Activated CD8-positive, alpha-beta memory T cell treated with anti-CD3 and anti-CD28 coated beads for 36 hours (primary cell): ENCODE results near the gene MZF1. TPM values are rescaled to one million over a fixed set of nuclear protein-coding genes. Genes with fewer than 3 reads are reported as not detected.

Experiments used
- CTCF ChIA-PET: fragments of 350-600 bp; sonication (Branson Sonifier 250); formaldehyde crosslinking; loops from one replicate; lab custom pipeline; 2021; ENCODE audit warnings: antibody characterized with exemption; lab: Charles Lee
- POLR2A ChIA-PET: fragments of 350-600 bp; sonication (Branson Sonifier 250); formaldehyde crosslinking; loops from one replicate; lab custom pipeline; 2021; ENCODE audit warnings: antibody characterized with exemption; lab: Charles Lee
- total RNA-seq, 2 experiments: library from RNA; stranded (reverse); gene quantifications; one replicate each; pipeline ENCODE4 v1.2.3, GENCODE V29; 2021

Gene MZF1
- total RNA-seq, 2 experiments from 2014 or later, result 14.0 to 14.3 TPM

- ChIA-PET CTCF (interaction anchor here (0.6 to 1.7 kb wide), 3 partner anchors 9 to 13 kb away, joined by 3 to 5 read pairs (median 3); no protein-coding TSS in a partner anchor), POLR2A (interaction anchor here (0.5 to 2.8 kb wide), 4 partner anchors 10 to 305 kb away, joined by 3 to 13 read pairs (median 3); no protein-coding TSS in a partner anchor)
Measured at GRCh38 chr19:58572026-58572817, 913 bp downstream of the MZF1 start.

GRCh38 chr19:58571575-58571947, 1.6 kb downstream of the MZF1 start:
- POLR2A ChIA-PET, result interaction anchor here (0.7 to 2.8 kb wide), 2 partner anchors 10 to 27 kb away, joined by 3 to 13 read pairs; no protein-coding TSS in a partner anchor

GRCh38 chr19:58570770-58571574, 2.2 kb downstream of the MZF1 start:
- ChIA-PET CTCF (interaction anchor here (0.6 to 1.7 kb wide), 3 partner anchors 8 to 11 kb away, joined by 3 to 5 read pairs (median 3); no protein-coding TSS in a partner anchor), POLR2A (interaction anchor here (2.8 kb wide), 1 partner anchor 9 kb away, joined by 13 read pairs; no protein-coding TSS in a partner anchor)

More at GRCh38 chr19:58571575-58571947, 1.6 kb downstream of the MZF1 start:
- CTCF ChIA-PET, result interaction anchor here (0.6 to 1.7 kb wide), 3 partner anchors 9 to 12 kb away, joined by 3 to 5 read pairs (median 3); no protein-coding TSS in a partner anchor

- ChIA-PET POLR2A (no interaction called here), CTCF (no interaction called here)
Measured at GRCh38 chr19:58569943-58570670, 3.0 kb downstream of the MZF1 start.

DNA sequence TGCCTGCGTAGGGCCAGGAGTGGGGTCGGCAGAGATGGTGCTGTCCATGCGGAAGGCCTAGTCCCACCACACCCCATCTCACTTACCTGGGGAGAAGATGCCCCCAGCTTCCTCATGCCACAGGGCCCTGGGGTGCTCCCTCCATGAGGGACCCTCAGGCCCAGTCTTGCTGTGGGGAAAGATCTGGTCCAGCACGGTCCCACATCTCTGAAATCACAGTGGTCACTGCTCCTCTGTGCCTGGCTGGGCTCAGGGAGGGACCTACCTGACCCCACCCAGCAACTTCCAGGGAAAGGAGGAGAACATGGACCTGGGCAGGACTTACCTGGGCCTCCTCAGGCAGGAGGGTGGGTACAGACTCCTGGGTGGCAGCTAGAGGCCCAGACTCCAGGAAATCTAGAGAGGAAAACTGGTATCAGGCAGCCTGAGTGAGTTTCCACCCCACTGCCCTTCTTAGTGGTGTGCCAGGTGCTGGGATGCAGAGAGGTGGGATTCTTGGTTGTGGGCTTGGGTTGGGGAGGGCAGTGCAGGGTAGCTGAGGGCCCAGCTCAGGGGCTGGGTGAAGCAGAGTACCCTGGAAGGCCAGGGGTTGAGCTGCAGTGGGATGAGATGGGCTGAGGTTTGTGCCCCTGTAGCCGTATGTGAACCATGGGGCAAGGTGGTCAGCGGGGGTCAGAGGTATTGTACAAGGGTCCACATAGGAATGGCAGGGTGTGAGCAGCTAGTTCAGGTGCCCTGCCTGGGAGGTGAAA, 3.8 kb downstream of the MZF1 start:
- ChIA-PET POLR2A (no interaction called here), CTCF (no interaction called here)

- ChIA-PET POLR2A (no interaction called here), CTCF (interaction anchor here (1.2 kb wide), 1 partner anchor 12 kb away, joined by 5 read pairs; no protein-coding TSS in a partner anchor)
Measured at GRCh38 chr19:58568453-58569130, 4.5 kb downstream of the MZF1 start.

GRCh38 chr19:58566989-58567388, 6.1 kb downstream of the MZF1 start:
- POLR2A ChIA-PET, result no interaction called here

DNA sequence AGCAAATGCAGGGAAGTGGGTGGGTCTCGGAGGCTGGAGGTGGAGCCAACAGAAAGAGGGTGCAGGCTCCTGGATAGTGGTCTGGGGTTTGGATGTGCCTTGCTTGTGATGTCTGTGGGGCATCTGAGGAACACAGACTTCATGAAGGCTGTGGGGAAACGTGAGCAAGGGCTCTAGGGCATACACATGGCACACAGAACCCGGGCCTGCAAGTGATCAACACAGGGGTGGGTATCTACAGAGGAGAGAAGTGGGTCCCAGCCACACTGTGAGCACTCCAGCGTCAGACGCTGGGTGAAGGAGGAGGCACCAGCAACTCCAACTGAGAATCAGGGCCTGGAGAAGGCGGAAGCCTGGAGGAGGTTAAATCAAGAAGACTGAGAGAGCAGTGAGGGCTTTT, 9.3 kb downstream of the MZF1 start:
- ChIA-PET CTCF (no interaction called here), POLR2A (no interaction called here)

More at GRCh38 chr19:58566989-58567388, 6.1 kb downstream of the MZF1 start:
- CTCF ChIA-PET, result interaction anchor here (0.9 kb wide), 1 partner anchor 12 kb away, joined by 3 read pairs; the partner anchor contains the start of gene CHMP2A

DNA sequence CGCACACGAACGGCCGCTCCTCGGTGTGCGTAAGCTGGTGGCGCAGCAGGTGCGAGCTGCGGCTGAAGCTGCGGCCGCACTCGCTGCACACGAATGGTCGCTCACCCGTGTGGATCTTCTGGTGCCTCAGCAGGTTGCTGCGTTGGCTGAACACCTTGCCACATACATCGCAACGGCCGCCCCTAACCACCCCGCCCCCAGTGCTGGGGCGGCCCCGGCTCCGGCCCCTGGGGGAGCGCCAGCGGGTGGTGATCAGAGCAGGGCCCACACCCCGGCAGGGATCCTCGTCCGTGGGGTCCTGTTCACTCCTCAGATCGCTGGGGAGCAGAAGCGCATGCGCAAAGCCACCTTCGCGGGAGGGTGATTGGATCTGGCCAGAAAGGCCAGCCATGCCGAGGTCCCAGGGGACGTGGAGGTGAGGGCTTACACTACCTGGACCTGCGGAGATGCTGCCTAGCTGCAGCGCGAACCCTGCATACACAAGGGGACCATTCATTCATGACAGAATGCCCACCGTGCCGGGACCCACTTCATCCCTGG, 10.0 kb downstream of the MZF1 start:
- CTCF ChIA-PET, result interaction anchor here (0.9 to 3.2 kb wide), 4 partner anchors 9 to 43 kb away, joined by 3 to 15 read pairs (median 3); partner anchors contain the start of gene ZBTB45
- POLR2A ChIA-PET, result interaction anchor here (1.1 to 3.0 kb wide), 4 partner anchors 9 to 20 kb away, joined by 3 to 13 read pairs (median 6); partner anchors contain the start of gene MZF1

DNA sequence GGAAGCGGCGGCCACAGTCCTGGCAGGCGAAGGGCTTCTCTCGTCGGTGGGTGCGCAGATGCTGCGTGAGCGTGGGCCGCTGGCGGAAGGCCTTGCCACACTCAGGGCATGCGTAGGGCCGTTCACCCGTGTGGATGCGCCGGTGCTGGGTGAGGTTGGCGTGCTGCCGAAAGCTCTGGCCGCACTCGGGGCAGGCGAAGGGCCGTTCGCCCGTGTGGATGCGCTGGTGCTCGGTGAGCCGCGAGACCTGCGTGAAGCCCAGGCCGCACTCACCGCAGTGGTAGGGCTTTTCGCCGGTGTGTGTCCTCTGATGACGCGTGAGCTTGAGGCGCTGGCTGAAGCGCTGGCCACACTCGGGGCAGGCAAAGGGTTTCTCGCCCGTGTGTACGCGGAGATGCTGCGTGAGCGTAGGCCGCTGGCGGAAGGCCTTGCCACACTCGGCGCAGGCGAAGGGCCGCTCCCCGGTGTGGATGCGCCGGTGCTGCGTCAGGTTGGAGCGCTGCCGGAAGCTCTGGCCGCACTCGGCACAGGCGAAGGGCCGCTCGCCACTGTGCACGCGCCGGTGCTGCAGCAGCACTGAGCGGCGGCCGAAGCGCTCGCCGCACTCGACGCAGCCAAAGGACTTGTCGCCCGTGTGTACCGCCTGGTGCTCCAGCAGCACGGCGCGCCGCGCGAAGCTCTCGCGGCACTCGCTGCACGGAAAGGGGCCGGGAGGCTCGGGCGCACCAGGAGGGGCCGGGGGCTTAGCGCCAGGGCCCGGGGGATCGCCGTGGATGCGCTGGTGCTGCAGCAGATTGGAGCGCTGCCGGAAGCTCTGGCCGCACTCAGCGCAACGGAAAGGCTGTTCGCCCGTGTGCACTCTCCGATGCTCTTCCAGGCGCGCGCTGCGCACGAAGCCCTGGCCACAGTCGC, 10.8 kb downstream of the MZF1 start:
- ChIA-PET CTCF (interaction anchor here (0.9 to 3.2 kb wide), 4 partner anchors 8 to 43 kb away, joined by 3 to 15 read pairs (median 3); partner anchors contain the start of gene ZBTB45), POLR2A (interaction anchor here (0.8 to 3.0 kb wide), 6 partner anchors 9 to 49 kb away, joined by 3 to 13 read pairs (median 6); partner anchors contain the start of gene MZF1)

DNA sequence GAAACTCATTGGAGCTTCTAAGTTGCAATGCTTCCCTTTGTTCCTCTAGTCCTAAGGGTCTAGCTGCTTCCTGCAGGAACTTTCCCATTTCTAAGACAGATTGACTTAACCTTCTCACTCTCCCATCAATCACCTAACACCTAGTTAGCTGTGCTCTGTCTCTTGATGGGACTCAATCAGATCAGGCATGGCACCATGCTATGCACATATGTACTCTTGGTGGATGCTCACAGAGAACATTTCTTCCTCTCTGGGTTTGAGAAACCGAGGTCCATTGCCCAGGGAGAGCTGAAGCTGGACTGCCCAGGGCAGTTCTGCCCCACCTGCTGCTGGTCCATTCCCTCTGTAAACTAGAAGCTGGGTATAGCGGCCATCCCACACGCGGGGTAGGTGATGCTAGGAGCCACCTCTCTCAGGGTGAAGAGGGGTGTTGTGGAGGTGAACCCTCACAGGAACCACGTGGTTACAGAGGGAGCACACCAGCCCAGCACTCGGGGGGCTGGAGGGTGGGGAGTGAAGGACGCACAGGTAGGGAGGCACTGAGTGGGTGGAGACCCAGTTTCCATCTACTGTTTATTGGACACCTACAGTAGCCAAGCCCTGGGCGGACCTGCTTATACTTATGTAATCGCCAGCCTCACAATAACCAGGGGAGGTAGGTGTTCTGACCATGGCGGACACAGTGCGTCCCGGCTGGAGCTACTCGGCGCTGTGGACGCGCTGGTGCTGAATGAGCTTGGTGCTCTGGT, 11.6 kb downstream of the MZF1 start:
- ChIA-PET CTCF (interaction anchor here (3.2 kb wide), 1 partner anchor 42 kb away, joined by 15 read pairs; the partner anchor contains the start of gene ZBTB45), POLR2A (interaction anchor here (0.6 to 3.0 kb wide), 6 partner anchors 8 to 99 kb away, joined by 6 to 13 read pairs (median 7); partner anchors contain the start of gene MZF1)

DNA sequence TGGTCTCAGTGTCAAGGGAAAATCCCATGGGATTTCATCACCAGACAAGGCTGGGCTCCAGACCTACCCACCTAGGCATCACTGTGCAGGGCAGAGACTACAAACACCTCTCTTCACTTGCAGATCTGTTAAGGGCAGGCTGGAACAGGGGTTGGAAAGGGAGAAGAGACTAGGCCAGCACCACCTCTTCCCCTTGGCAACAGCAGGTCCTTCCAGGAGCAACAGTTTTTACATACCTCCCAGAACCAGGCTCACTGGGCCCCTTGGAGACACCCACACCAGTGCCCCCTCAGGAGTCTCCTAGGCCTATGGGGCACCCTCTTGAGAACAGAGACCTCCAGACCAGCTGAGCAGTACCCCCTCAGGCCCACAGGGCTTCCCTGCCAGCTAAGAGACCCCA, 12.2 kb downstream of the MZF1 start:
- POLR2A ChIA-PET, result interaction anchor here (0.6 to 3.0 kb wide), 4 partner anchors 11 to 98 kb away, joined by 6 to 13 read pairs (median 8); partner anchors contain the start of gene MZF1
- CTCF ChIA-PET, result interaction anchor here (3.2 kb wide), 1 partner anchor 41 kb away, joined by 15 read pairs; the partner anchor contains the start of gene ZBTB45

DNA sequence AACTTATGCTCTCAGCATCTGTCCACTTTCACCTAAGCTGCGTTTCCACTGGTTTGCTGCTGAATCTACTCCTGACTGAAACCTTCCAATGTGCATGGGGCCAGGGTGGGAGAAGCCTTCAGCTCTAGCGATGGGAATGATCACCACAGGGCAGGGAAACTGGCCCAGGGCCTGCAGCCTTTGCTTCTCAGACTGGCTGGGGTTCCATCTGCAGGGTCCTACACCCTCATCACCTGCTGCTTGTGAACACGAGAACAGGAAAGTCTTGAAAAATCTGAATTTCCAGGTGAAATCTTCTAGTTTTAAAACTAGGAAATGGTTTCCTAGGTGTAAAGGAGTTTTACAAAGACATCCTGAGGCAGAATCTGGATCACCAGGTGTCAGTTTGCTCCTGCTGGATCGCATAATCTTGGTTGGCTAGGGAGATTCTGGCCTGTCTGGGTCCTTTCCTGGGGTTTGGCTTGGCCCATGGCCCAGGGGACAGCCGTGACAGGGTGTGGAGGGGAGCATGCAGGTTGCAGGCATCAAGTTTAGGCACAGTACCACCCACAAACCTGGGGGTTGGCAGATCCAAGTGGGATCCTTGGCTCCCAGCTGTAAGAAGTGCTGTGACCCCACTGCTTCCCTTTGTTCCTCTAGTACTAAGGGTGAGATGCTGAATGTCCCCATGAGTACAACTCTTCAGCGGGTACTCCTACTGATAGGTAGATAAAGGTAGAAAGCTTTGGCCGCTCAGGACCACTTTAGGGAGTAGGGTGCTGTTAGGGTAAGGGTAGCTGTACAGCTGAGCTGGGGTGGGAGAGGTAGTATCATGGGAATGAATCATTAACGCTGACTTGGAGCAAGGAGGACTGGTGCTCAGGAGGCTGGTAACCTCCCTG, 12.9 kb downstream of the MZF1 start:
- ChIA-PET POLR2A (interaction anchor here (0.6 to 3.0 kb wide), 7 partner anchors 12 to 98 kb away, joined by 3 to 13 read pairs (median 7); partner anchors contain the start of genes MZF1 and ZBTB45), CTCF (interaction anchor here (1.0 to 3.2 kb wide), 4 partner anchors 11 to 41 kb away, joined by 3 to 15 read pairs (median 4); partner anchors contain the start of gene ZBTB45)
